ENCODE measurements around the gene PFN2. TPM values are rescaled to one million over a fixed set of nuclear protein-coding genes. Genes with fewer than 3 reads are reported as not detected.

PFN2 gene
- total and polyA plus RNA-seq, 10 donors = 11.4 to 21.9 (median 17.8) TPM

- no peak for TF ChIP-seq POLR2AphosphoS5 (IDR thresholded peaks at IDR 0.05)
- TF ChIP-seq, protein P1, sequence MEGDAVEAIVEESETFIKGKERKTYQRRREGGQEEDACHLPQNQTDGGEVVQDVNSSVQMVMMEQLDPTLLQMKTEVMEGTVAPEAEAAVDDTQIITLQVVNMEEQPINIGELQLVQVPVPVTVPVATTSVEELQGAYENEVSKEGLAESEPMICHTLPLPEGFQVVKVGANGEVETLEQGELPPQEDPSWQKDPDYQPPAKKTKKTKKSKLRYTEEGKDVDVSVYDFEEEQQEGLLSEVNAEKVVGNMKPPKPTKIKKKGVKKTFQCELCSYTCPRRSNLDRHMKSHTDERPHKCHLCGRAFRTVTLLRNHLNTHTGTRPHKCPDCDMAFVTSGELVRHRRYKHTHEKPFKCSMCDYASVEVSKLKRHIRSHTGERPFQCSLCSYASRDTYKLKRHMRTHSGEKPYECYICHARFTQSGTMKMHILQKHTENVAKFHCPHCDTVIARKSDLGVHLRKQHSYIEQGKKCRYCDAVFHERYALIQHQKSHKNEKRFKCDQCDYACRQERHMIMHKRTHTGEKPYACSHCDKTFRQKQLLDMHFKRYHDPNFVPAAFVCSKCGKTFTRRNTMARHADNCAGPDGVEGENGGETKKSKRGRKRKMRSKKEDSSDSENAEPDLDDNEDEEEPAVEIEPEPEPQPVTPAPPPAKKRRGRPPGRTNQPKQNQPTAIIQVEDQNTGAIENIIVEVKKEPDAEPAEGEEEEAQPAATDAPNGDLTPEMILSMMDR (IDR thresholded peaks at IDR 0.05 in 8 of 11, conservative IDR thresholded peaks at IDR 0.05 in 3 of 11) = no peak
- no peak for TF ChIP-seq POLR2A (IDR thresholded peaks at IDR 0.05)
- H3K9me3 ChIP-seq = peaks cover 0 to 3% (median 0%) of the 10 kb centered on the region in 8 donors
- intact Hi-C loops (cut with DNase I; ENCODE audit: low total_unique reads) = no loop called here
- WGBS, 5 donors = 73 to 92% (median 90%) methylated on average over 2 of the region's 2 CpGs
- H3K4me1 ChIP-seq = no peaks in the 10 kb centered on the region
- H3K36me3 ChIP-seq = no peaks in the 10 kb centered on the region
- no peak for DNase-seq
- no peak overlapping the region for H3K27ac ChIP-seq
- peaks cover 0 to 18% (median 0%) of the 10 kb centered on the region in 7 donors for H3K27me3 ChIP-seq (replicated peaks in 1 of 7)
- H3K4me3 ChIP-seq = no peak overlapping the region
These were observed 6.7 kb upstream of the PFN2 start for GRCh38 chr3:149977386-149977785.

DNA sequence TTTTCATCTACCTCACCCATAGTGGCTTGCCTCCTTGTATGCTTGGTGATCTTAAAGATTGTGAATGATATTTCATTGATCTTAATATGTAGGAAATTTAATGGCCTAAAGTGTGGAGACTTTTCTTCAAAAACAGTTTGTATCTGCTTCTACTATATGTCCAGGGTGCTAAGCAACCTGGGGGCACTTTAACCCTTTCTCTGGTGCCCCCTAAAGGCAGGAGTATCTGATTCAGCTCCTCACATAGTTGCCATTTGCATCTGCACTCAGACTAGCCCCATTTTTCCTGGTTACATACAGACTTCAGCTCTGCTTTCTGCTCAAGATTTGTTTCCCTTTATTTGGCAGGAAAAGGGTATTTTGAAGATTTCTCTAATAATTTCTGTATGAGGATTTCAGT is 5.2 kb upstream of the PFN2 start:
- no peak for DNase-seq
- Histone ChIP-seq H3K4me3 (no peak overlapping the region), H3K4me1 (peaks cover 0 to 14% (median 11%) of the 10 kb centered on the region in 6 donors), H3K27ac (no peak overlapping the region), H3K9me3 (peaks cover 0 to 3% (median 0%) of the 10 kb centered on the region in 8 donors), H3K27me3 (replicated peaks in 1 of 7) (peaks cover 0 to 33% (median 7%) of the 10 kb centered on the region in 7 donors), H3K36me3 (no peaks in the 10 kb centered on the region)
- intact Hi-C loops (cut with DNase I; ENCODE audit: low total_unique reads) = no loop called here
- TF ChIP-seq POLR2AphosphoS5 (IDR thresholded peaks at IDR 0.05) = no peak
- TF ChIP-seq POLR2A (IDR thresholded peaks at IDR 0.05) = no peak
- TF ChIP-seq, protein P1 (IDR thresholded peaks at IDR 0.05 in 8 of 11, conservative IDR thresholded peaks at IDR 0.05 in 3 of 11) = no peak

GRCh38 chr3:149971403-149972075 is 844 bp upstream of the PFN2 start:
- H3K27ac ChIP-seq = peak overlapping the region; percentile 30 to 87 (median 82)
- H3K27me3 ChIP-seq (replicated peaks in 1 of 7) = peaks cover 0 to 52% (median 7%) of the 10 kb centered on the region in 7 donors
- 1 to 3% (median 2%) methylated on average over 37 to 42 of the region's 42 CpGs for WGBS, 5 donors
- peaks cover 0 to 44% (median 27%) of the 10 kb centered on the region in 6 donors for H3K4me1 ChIP-seq
- intact Hi-C loops (cut with DNase I; ENCODE audit: low total_unique reads) = no loop called here
- no peaks in the 10 kb centered on the region for H3K9me3 ChIP-seq
- no peaks in the 10 kb centered on the region for H3K36me3 ChIP-seq
- TF ChIP-seq, protein P1 (IDR thresholded peaks at IDR 0.05 in 8 of 11, conservative IDR thresholded peaks at IDR 0.05 in 3 of 11) = no peak
- peak in 1 of 3 donors; percentile 20 for TF ChIP-seq POLR2AphosphoS5 (IDR thresholded peaks at IDR 0.05)
- no peak for TF ChIP-seq POLR2A (IDR thresholded peaks at IDR 0.05)
- peak; percentile 82 for DNase-seq
- peak overlapping the region; percentile 73 to 96 (median 86) for H3K4me3 ChIP-seq

- peak; percentile 94 for DNase-seq
- Histone ChIP-seq H3K4me3 (peak overlapping the region; percentile 73 to 96 (median 86)), H3K27me3 (replicated peaks in 1 of 7) (peaks cover 0 to 52% (median 7%) of the 10 kb centered on the region in 7 donors), H3K36me3 (no peaks in the 10 kb centered on the region), H3K4me1 (peaks cover 0 to 49% (median 27%) of the 10 kb centered on the region in 6 donors), H3K27ac (peak overlapping the region; percentile 1 to 87 (median 82)), H3K9me3 (no peaks in the 10 kb centered on the region)
- TF ChIP-seq, protein P1 (IDR thresholded peaks at IDR 0.05 in 8 of 11, conservative IDR thresholded peaks at IDR 0.05 in 3 of 11) = no peak
- peak in 1 of 3 donors; percentile 19 for TF ChIP-seq POLR2A (IDR thresholded peaks at IDR 0.05)
- peak in 2 of 3 donors; percentile 24 to 35 for TF ChIP-seq POLR2AphosphoS5 (IDR thresholded peaks at IDR 0.05)
- WGBS, 5 donors = 0 to 2% (median 1%) methylated on average over 37 to 73 of the region's 73 CpGs
- intact Hi-C loops (cut with DNase I; ENCODE audit: low total_unique reads) = loop anchor here (10.0 kb wide), 1 partner anchor 215 kb away; no protein-coding TSS in a partner anchor
These were observed 567 bp downstream of the PFN2 start for GRCh38 chr3:149969940-149970715.
